Left lobe of liver (tissue), 2 donors: ENCODE results near the gene DBN1. TPM values are rescaled to one million over a fixed set of nuclear protein-coding genes. Genes with fewer than 3 reads are reported as not detected.
A peak's percentile ranks its signal among the peaks of the same experiment; 100 is the strongest.
"Not testable (repeated sequence)": the region's sequence is repeated elsewhere in the genome, so short reads cannot be mapped to it uniquely, and the experiment has no call there.

ENCODE experiments used
- ATAC-seq: fragments of 200-7000 bp; cut with Tn5 transposase; one replicate; pipeline ENCODE4 v1.9.1; 2020; ENCODE audit warnings: mild to moderate bottlenecking, moderate library complexity
- DNase-seq: peaks from one replicate; pipeline ENCODE4 v3.0.0-alpha.2; 2020; ENCODE audit warnings: low spot score
- total RNA-seq: library from RNA; stranded (reverse); gene quantifications from one replicate; pipeline ENCODE4 v1.2.1, GENCODE V29; 2021
- donor health status: DM: no; HTN: no; CAD: no; lungs with moderate emphysema.
- donor health status: DM: no; HTN: yes; CAD: no.

Gene DBN1
- total RNA-seq, 1 donor from 2014 or later = 1.7 TPM

DNA sequence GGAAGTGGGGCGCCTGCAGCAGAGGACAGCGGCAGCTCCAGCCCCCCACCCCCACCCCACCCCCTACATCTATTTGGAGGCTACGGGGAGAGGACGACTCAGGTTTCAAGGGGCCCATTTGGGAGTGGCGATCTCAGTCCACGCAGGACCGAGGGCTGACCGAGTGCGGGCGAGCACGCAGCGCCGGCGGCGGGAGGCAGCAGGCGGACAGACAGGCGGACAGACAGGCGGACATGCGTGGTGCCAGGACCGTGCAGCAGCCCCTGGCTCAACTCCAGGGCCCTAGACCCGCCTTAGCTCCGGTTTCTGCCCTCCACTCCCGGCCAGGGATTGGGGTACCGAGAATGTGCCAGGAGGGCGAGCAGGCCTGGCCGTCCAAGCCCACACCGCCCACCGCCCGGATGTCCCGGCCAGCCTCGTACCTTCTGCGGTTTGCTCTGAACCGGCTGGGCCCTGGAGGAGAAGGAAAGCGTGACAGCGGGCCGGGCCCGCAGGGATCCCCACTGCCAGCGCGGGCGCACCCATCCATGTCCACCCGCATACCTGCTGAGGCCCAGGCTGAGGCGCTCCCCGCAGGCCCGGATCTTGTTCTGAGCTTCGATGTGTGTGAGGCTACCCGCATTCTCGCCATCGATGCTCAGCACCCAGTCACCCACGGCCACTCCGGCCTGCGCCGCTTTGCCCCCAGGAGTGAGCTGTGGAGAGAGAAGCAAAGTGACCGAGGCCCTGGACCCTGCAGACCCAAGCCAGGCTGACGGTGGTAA is 18.7 kb upstream of the DBN1 start:
- DNase-seq = no peak

DNA sequence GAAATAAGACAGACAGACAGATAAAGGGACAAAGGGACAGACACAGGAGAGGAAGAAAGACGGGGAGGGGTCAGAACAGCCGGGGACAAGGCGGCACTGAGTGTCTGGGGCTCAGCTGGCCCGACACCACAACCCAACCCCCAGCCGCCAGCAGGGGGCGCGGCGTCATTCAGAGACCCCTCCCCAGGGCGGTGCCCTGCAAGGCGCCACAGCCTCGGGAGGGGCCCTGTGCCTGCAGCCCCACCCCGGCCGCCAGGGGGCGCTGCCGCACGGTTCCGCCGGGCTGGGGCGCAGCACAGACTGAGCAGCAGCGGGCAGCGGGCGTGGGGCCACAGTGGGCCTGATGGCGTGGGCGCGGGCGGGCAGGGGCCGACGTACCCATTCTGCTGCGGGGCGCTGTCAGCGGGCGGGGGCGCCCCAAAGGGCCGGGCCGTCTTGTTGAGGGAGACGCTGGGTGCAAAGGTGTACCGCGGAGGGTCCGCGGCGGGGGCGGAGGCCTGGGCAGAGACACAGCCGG is 18.1 kb upstream of the DBN1 start:
- ATAC-seq (no peak), DNase-seq (no peak)

More for the DNA sequence above, 18.7 kb upstream of the DBN1 start:
- ATAC-seq = no peak

DNA sequence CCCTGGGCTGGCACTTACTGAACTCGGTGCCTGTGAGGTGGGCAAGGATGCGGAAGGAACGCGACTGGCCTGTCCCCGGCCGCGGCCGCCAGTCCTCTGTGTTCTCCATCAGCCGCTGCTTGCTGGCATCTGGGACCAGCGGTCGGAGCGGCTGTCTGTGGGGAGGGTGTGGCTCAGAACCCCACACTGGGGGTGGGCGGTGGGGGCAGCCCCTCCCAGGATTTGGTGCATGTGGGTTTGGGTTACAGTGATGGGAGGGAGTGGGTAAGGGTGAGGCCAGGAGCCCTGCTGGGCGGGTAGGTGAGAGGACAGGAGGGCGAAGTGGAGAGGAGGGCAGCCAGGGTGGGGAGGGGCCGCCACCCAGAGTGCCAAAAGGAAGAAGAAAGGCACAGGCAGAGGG is 17.6 kb upstream of the DBN1 start:
- ATAC-seq = no peak
- no peak for DNase-seq

DNA sequence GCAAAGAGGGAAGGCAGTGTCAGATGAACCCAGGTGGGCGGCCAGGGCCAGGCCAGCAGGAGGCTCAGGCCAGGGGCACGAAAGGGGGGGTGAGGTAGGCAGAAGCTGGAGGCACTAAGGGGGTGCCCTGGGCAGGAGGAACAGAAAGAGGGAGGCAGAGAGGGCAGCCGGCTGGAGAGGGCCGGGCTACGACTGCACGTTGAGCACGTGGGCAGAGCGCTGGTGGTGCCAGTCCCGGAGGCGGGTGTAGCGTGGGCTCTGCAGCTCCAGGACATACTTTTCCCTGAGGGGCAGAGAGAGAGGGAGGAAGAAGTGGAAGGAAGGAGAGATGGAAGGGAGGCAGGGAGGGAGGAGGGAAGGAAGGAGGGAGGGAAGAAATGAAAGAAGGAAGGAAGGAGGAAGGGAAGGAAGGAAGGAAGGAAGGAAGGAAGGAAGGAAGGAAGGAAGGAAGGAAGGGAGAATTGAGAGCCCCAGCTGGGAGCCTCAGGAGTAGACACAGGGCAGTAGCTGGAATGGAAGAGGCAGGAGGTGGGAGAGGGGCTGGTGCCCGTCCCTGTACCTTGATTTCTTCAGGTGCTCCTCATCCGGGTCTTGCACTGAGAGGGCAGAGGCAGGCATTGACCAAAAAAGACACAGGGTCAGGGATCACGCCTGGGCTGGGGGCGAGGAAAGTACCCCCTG is 17.0 kb upstream of the DBN1 start:
- DNase-seq = no peak
- no peak for ATAC-seq

DNA sequence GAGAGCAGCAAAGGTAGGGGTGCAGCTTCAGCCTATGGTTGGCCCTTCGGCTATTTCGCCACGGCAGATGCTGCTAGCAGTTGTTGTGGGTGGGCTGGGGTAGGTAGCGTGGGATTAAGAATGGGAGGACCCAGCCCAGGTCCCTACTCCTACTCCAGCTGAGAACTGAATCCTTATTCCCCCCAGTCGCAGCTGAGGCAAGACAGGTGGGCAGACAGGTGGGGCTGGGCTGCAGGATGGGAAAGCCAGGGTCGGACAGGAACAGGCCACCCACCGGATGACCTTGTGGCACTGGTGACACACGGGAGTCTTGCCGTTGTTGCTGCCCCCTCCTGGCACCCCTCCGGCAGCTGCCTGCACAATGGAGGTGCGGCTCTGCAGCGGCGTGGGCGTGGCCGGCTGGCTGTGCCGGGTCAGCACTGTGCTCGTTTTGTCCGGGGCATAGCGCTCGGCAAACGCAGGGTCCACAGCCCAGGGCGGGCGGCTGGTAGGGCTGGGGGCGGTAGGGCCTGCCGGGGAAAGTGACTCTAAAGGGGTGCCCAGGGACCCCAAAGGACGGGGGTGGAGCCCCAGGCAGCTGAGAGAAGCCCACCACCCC is 15.8 kb upstream of the DBN1 start:
- ATAC-seq (no peak), DNase-seq (no peak)

DNA sequence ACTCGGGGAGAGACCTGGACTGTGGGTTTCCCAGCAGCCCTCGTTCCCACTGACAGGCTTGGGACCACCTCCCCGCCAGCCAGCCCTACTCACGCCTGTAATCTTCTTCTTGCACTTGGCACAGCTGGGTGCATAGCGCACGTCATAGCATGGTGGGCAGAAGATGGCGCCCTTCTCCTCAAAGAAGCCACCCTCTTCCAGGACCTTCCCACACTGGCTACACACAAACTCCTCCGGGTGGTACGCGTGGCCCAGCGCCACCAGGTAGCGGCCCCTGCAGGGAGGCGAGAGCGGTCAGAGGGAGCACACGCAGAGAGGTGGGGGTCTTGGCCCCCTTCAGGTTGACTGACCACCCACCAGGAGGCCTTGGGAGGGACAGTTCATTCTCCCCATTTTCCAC is 14.5 kb upstream of the DBN1 start:
- no peak for DNase-seq
- no peak for ATAC-seq

DNA sequence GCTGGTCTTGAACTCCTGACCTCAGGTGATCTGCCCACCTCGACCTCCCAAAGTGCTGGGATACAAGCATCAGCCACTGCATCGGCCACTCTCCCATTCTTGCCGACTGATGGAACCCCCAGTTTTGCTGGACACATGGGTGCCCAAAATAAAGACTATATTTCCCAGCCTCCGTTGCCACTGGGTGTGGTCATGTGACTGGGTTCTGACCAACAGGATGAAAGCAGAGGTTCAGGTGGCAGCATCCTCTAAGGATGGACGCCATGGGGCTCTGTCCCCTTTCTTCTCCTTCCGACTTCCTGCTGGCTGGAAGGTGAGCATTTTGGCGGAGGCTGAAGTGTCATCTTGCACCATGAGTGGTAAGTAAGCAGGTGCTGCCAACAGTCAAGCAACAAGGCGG is 13.7 kb upstream of the DBN1 start:
- DNase-seq (no peak), ATAC-seq (no peak)

DNA sequence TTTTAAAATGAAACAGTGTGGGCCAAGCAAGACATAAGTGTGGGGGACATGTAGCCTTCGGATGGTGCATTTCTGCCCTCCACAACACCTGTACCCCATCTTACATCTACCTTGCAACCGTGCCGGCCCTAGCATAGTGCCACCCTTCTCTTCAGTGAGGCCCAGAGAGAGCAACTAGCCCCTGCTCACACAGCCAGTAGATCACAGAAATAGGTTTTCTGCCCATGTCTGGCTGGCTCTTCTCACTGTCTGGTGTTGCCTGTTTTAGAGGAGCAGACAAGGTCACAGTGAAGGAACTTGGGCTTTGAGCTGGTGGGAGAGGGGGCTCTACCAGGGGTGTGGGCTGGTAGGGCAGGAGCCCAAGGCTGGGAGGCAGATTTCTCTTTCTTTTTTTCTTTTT is 12.8 kb upstream of the DBN1 start:
- DNase-seq (no peak), ATAC-seq (no peak)

DNA sequence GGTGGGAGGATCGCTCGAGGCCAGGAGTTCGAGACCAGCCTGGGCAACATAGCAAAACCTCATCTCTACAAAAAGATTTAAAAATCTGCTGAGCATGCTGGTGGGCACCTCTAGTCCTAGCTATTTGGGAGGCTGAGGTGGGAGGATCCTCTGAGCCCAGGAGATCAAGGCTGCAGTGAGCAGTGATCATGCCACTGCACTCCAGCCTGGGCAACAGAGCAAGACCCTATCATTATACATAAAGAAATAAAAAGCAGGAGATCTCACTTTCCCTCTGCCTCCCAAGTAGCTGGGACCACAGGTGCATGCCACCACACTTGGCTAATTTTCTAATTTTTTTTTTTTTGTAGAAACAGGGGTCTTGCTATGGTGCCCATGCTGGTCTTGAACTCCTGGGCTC is 12.3 kb upstream of the DBN1 start:
- not testable (repeated sequence) for ATAC-seq, DNase-seq

DNA sequence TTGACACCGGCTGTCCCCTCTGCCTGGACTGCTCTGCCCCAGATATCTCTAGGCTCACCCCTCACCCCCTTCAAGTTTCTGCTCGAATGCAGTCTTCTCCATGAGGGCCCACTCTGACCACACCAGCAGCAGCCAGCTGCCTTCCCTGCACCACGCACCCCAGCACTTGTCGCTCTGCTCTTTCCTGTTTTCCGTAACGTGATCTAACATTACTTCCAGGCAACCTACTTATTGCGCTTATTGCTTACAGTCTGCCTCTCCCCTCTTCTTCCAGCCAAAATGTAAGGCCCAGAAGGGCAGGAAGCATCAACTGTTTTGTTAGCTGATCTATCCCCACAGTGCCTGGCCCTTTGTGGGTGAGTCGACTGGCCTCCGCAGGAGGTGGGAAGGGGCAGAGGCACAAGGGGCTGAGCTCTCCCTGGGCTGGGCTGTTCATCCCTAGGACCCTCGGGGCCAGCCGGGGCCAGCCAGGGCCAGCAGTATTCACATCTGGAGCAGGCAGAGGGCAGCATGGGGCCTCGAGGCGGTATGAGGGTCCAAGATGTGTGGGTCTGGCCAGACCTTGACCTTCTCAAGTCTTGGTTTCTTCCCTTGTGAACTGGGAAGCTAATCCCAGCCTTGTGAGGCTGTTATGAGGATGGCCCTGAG is 11.6 kb upstream of the DBN1 start:
- ATAC-seq = no peak
- no peak for DNase-seq

DNA sequence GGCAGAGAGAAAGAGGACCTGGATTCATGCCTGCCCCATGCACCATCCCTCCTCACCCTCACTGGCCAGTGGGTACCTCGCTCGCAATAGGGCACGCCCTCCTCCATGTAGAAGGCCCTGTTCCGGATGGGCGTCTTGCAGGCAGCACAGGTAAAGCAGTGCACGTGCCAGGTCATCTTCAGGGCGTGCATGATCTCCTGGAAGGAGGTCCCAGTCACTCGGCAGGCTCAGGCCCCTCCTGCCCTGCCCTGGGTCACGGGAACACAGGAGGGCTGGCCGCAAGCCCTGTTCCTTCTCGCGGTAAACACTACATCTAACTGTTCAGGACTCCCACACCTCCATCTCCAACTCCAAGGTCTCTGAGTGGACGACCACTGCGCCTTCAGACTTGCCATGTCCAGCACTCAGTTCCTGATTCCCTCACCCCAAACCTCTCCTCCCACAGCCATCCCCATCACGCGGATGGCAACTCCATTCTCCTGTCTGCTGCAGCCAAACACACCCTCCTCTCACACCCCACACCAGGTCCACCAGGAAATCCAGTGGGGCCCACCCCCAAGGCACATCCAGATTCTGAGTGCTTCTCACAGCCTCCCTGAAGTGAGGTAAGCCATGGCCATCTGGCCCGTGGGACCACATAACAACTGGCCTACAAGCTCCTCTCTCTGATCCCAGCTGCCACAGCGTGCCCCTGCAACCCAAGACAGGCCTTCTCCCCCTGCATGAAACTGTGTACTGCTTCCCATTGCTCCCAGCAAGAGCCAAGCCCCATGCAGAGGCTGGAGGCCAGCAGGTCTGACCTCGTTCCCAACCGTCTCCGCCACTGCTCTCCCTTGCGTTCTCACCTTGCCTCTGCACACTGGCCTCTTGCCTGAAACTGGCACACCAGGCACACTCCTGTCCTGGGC is 10.8 kb upstream of the DBN1 start:
- ATAC-seq (no peak), DNase-seq (no peak)

DNA sequence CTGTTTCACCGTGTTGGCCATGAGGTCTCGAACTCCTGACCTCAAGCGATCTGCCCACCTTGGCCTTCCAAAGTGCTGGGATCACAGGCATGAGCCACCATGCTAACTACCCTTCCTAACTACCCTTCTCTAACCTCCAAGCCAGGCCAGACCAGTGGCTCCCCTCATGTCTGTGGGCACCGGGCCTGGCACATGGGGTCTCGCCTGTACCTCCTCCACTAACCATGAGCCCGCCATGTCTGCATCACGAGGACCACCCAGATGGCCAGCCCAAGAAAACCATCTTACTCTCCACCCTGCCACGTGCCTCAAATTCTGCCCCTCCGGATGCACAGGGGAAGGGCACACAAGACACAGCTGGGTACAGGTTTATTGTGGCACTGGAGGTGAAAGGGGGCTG is 9.6 kb upstream of the DBN1 start:
- ATAC-seq (no peak), DNase-seq (no peak)

DNA sequence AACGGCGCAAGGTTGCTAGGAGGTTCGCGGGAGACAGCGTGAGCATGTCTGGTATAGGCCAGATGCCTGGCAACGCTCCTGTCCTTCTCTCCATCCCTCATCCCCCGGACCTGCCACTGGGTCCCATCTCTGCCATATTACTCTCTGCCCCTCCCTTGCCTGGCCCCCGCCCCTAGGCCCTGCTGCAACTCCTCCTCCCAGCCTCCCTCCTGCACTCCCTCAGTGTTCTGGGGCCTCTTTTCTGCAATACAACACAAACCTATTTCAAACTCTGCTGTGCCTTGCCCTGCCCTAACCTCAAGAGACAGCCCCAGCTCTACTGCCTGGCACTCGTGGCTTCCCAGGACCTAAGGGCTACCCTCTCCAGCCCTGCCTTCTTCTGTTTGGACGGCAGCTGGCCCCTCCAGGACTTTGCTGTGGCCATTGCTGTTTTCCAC is 8.9 kb upstream of the DBN1 start:
- ATAC-seq = no peak
- DNase-seq = no peak

DNA sequence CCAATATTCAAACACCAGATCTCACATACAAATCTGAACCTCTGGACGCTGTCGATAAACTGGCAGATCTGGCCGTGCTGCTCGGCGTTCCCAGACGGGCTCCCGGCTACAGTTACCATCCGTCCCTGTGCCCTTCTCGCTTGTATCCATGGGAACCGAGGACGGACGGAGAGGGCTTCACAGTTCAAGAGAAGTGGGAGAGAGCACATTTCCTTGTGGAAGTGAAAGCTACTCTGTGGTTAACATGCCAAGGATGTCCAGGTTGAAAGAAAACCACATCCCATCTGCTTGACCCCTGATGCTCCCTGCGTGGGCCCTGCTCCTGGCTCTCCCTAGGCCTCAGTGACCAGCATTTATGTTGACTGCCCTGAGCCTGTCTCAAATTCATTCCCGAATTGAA is 6.3 kb upstream of the DBN1 start:
- DNase-seq = no peak

DNA sequence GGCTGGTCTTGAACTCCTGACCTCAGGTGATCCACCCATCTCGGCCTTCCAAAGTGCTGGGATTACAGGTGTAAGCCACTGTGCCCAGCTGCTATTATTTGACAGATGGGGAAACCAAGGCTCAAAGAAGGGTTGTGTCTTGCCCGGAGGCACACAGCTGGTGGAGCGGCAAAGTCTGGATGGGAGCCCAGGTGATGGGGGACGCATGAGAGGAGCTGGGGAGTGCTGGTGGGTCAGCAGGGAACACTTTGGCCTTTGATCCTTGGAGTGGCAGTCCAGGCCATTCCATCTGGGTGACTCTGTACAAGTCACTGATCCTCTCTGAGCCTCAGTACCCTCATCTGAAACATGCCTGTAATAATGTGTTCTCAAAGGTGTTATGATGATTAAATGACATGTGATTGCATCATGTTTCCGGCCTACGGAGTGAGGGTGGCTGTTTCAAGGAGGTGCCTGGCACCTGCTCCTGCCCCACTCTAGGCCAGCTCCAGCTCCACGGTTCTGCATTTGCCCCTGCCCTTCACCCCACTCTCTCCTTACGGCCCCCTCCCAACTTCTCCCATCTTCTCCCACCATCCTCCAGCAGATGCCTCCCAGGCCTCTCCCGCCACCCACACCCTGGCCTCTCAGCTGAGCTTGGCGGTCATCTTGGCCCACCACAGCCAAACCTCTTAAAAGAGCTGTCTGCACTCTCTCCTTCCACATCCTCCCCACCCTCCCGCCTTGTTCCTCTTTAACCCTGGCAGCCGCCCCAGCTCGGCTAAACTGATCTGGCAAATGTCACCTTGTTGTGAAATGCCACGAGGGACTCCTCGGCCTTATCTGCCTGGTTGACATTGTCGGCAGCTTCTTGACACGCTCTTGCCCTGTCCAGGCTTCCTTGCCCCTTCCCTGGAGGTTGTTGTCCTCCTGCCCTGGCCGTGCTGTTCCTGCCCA is 5.5 kb upstream of the DBN1 start:
- peak; percentile 91 for ATAC-seq
- DNase-seq = peak; percentile 85

More for the DNA sequence above, 6.3 kb upstream of the DBN1 start:
- ATAC-seq = peak; percentile 56

DNA sequence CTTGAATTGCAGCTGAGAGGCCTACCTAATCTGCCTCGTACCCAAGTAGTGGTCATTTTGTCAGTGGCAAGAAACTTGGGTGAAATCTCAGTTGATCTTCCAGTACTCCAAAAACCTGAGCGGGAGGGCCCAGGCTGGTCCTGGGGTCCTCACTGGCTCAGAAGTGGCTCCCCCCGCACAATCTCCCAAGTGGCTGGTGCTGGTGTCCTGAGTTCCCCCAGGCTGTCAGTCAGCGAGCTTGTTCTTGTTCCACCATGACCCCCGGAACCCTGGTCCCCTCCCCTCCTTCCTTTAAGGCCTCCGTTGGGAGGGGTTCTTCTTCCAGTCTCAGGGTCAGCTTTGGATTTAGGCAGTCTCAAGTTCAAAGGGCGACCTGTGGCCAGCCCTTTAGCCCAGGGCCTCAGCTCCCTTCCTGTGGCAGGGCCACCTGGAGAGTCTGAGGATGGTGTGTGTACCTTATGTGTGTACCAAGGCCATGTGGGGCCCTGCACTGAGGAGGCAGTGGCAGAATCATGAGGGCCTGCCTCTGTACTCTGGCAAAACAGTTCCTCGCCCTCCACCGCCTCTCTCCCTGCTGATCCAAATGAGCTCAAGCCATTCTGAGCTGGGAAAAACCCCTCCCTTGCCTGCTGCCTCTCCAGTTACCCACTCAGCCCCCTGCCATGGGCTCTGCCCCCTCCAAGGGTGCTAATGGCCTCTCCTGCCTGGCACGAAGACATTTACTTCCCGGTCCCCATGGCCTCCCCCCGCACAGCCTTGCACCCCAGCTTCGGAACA is 4.5 kb upstream of the DBN1 start:
- ATAC-seq = no peak
- DNase-seq = no peak

DNA sequence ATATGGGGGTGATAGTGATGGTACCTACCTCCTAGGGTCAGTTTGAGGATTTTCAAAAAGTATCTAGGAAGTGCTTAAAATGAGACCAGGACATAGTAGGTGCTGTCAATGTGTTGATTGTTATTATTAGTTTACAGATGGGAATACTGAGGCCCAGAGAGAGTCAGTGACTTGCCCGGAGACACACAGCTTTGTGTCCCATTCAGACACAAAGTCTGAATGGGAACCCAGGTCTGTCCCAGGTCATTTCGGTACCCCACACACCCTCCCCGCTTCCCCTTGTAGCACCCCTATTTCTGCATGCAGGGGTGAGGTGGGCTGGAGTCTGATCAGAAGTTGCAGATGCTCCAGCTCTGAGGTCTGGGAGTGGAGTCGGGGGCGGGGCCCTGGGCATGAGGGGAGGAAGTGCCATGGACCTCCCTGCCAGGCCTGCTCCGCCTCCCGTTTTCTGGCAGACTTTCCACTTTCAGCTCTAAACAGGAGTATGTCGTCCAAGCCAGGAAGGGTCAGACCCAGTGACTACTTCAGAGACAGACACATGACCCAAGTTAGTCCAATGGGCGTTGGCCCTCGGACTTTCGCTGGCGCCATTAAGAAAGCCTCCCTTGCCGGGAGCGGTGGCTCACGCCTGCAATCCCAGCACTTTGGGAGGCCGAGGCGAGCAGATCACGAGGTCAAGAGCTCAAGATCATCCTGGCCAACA is 3.2 kb upstream of the DBN1 start:
- DNase-seq = no peak
- no peak for ATAC-seq
